Measurements from ENCODE around the gene SLC7A5. TPM values are rescaled to one million over a fixed set of nuclear protein-coding genes. Genes with fewer than 3 reads are reported as not detected.

Gene SLC7A5
- total and polyA plus RNA-seq, 2 of the 4 experiments (the other 2 are of a cell fraction), result 11.3 to 101 TPM

GRCh38 chr16:87843678-87844105 is 25.6 kb downstream of the SLC7A5 start:
- Histone ChIP-seq H4K20me1 (ENCODE audit: insufficient read depth, low read length) (peaks cover 91% of the 10 kb centered on the region), H3K36me3 (ENCODE audit: control insufficient read depth, insufficient read depth, low read length) (peaks cover 75% of the 10 kb centered on the region), H2BK15ac (ENCODE audit: low read depth, low read length) (no peak overlapping the region), H2AFZ (replicated peaks; ENCODE audit: low read length, poor library complexity) (no peak overlapping the region), H2AK5ac (ENCODE audit: low read depth, low read length) (0 out of 2 replicates have a peak overlapping the region, but pooled peaks have one; percentile 39), H3K4ac (ENCODE audit: low read depth, low read length) (no peak overlapping the region), H2AK9ac (replicated peaks; ENCODE audit: low read depth, low read length, poor library complexity) (no peak overlapping the region), H4K91ac (ENCODE audit: insufficient read depth, low read depth, low read length) (no peak overlapping the region), H2BK5ac (ENCODE audit: low read depth, low read length, poor library complexity, severe bottlenecking) (no peak overlapping the region), H3K27me3 (ENCODE audit: control insufficient read depth, insufficient read depth, low read length) (no peaks in the 10 kb centered on the region), H3K9me3 (ENCODE audit: control insufficient read depth, insufficient read depth, low read length) (no peaks in the 10 kb centered on the region), H2BK120ac (ENCODE audit: low read depth, low read length) (no peak overlapping the region), H3K23ac (ENCODE audit: low read depth, low read length) (no peak overlapping the region), H3K9me1 (ENCODE audit: insufficient read depth, low read length) (peaks cover 6% of the 10 kb centered on the region; the same call in 1 of the 2 replicates), H3K56ac (ENCODE audit: extremely low read depth, insufficient read depth, low read length) (no peak overlapping the region), H3K27ac (ENCODE audit: insufficient read depth, low read length) (no peak overlapping the region), H2BK20ac (ENCODE audit: low read depth, low read length) (no peak overlapping the region), H4K5ac (ENCODE audit: low read depth, low read length) (no peak overlapping the region), H3K14ac (replicated peaks; ENCODE audit: low read depth, low read length) (no peak overlapping the region), H3K9ac (ENCODE audit: low read depth, low read length) (no peak overlapping the region), H3K4me3 (ENCODE audit: insufficient read depth, low read depth, low read length) (no peak overlapping the region), H3K18ac (ENCODE audit: low read depth, low read length) (no peak overlapping the region), H3K79me1 (ENCODE audit: low read depth in 1 of 2, low read length in 2 of 2) (peaks cover 24 to 95% of the 10 kb centered on the region in 2 experiments), H4K8ac (ENCODE audit: low read depth in 2 of 2, low read length in 2 of 2) (no peak overlapping the region), H3K4me1 (ENCODE audit: control insufficient read depth, insufficient read depth, low read length) (no peaks in the 10 kb centered on the region), H3K4me2 (ENCODE audit: low read depth, low read length) (no peak overlapping the region)
- CTCF ChIA-PET, result no interaction called here
- dilution Hi-C loops (cut with HindIII; ENCODE audit: low sequenced_read_pairs, unreplicated experiment) (no loop called here), intact Hi-C loops (cut with micrococcal nuclease) (no loop called here), in situ Hi-C loops (cut with MboI; ENCODE audit: low sequenced_read_pairs) (no loop called here)
- no peak for DNase-seq
- TF ChIP-seq CTCF (conservative IDR thresholded peaks at IDR 0.05; ENCODE audit: low read depth, low read length), result no peak
- no peak for ATAC-seq (ENCODE audit: low read depth)
- POLR2A ChIA-PET (ENCODE audit: unreplicated experiment), result no interaction called here
- WGBS, 2 experiments (ENCODE audit: extremely low coverage in 2 of 2, insufficient read length in 1 of 2), result 90% methylated on average over 7 of the region's 17 CpGs; no CpG with 5 or more reads in 1 of the 2 experiments
- no TSS peak for BruUV-seq (replicated peaks)
